ENCODE results near the gene SH3GL3. TPM values are rescaled to one million over a fixed set of nuclear protein-coding genes. Genes with fewer than 3 reads are reported as not detected.
A peak's percentile ranks its signal among the peaks of the same experiment; 100 is the strongest.

SH3GL3 gene
- total RNA-seq, 1 donor: 0.72 TPM

GRCh38 chr15:83436513-83437158, 10.5 kb upstream of the SH3GL3 start:
- Histone ChIP-seq H3K4me3 (ENCODE audit: insufficient read depth, low read length) (no peak overlapping the region), H3K4me1 (ENCODE audit: insufficient read depth, low read length) (no peaks in the 10 kb centered on the region), H3K27ac (ENCODE audit: low read depth, low read length) (no peak overlapping the region), H3K79me2 (ENCODE audit: insufficient read depth, low read length) (no peaks in the 10 kb centered on the region), H3K36me3 (ENCODE audit: insufficient read depth, low read length) (no peaks in the 10 kb centered on the region), H2AFZ (ENCODE audit: low read length) (no peak overlapping the region), H3K27me3 (ENCODE audit: insufficient read depth, low read length) (peaks cover 5% of the 10 kb centered on the region), H3K4me2 (ENCODE audit: insufficient read depth, low read length) (no peak overlapping the region), H3K9me3 (ENCODE audit: low read depth, low read length) (no peaks in the 10 kb centered on the region), H4K20me1 (ENCODE audit: insufficient read depth, low read length) (no peaks in the 10 kb centered on the region)
- peak; percentile 59 for DNase-seq (ENCODE audit: insufficient read length, low spot score, missing footprints)
- peak; percentile 65 for TF ChIP-seq CTCF (IDR thresholded peaks at IDR 0.05; ENCODE audit: extremely low read depth, low read depth, low read length)

- no peak overlapping the region for H3K4me2 ChIP-seq (ENCODE audit: insufficient read depth, low read length)
Measured at GRCh38 chr15:83443076-83443847, 3.9 kb upstream of the SH3GL3 start.

GRCh38 chr15:83444936-83445335, 2.2 kb upstream of the SH3GL3 start:
- Histone ChIP-seq H3K79me2 (ENCODE audit: insufficient read depth, low read length) (no peaks in the 10 kb centered on the region), H2AFZ (ENCODE audit: low read length) (no peak overlapping the region), H4K20me1 (ENCODE audit: insufficient read depth, low read length) (no peaks in the 10 kb centered on the region), H3K4me3 (ENCODE audit: insufficient read depth, low read length) (no peak overlapping the region), H3K4me1 (ENCODE audit: insufficient read depth, low read length) (peaks cover 6% of the 10 kb centered on the region), H3K27ac (ENCODE audit: low read depth, low read length) (no peak overlapping the region), H3K27me3 (ENCODE audit: insufficient read depth, low read length) (peaks cover 25% of the 10 kb centered on the region), H3K9me3 (ENCODE audit: low read depth, low read length) (no peaks in the 10 kb centered on the region), H3K36me3 (ENCODE audit: insufficient read depth, low read length) (no peaks in the 10 kb centered on the region), H3K4me2 (ENCODE audit: insufficient read depth, low read length) (no peak overlapping the region)
- no peak for TF ChIP-seq CTCF (IDR thresholded peaks at IDR 0.05; ENCODE audit: extremely low read depth, low read depth, low read length)
- DNase-seq (ENCODE audit: insufficient read length, low spot score, missing footprints): no peak

More at GRCh38 chr15:83443076-83443847, 3.9 kb upstream of the SH3GL3 start:
- Histone ChIP-seq H3K9me3 (ENCODE audit: low read depth, low read length) (no peaks in the 10 kb centered on the region), H2AFZ (ENCODE audit: low read length) (no peak overlapping the region), H4K20me1 (ENCODE audit: insufficient read depth, low read length) (no peaks in the 10 kb centered on the region), H3K36me3 (ENCODE audit: insufficient read depth, low read length) (no peaks in the 10 kb centered on the region), H3K4me3 (ENCODE audit: insufficient read depth, low read length) (no peak overlapping the region), H3K27me3 (ENCODE audit: insufficient read depth, low read length) (peaks cover 17% of the 10 kb centered on the region), H3K4me1 (ENCODE audit: insufficient read depth, low read length) (peaks cover 6% of the 10 kb centered on the region), H3K79me2 (ENCODE audit: insufficient read depth, low read length) (no peaks in the 10 kb centered on the region), H3K27ac (ENCODE audit: low read depth, low read length) (no peak overlapping the region)
- no peak for DNase-seq (ENCODE audit: insufficient read length, low spot score, missing footprints)
- no peak for TF ChIP-seq CTCF (IDR thresholded peaks at IDR 0.05; ENCODE audit: extremely low read depth, low read depth, low read length)

- DNase-seq (ENCODE audit: insufficient read length, low spot score, missing footprints): no peak
- no peak for TF ChIP-seq CTCF (IDR thresholded peaks at IDR 0.05; ENCODE audit: extremely low read depth, low read depth, low read length)
- H3K79me2 ChIP-seq (ENCODE audit: insufficient read depth, low read length): no peaks in the 10 kb centered on the region
- no peaks in the 10 kb centered on the region for H4K20me1 ChIP-seq (ENCODE audit: insufficient read depth, low read length)
- no peak overlapping the region for H3K4me2 ChIP-seq (ENCODE audit: insufficient read depth, low read length)
- no peaks in the 10 kb centered on the region for H3K9me3 ChIP-seq (ENCODE audit: low read depth, low read length)
- H2AFZ ChIP-seq (ENCODE audit: low read length): no peak overlapping the region
- H3K27me3 ChIP-seq (ENCODE audit: insufficient read depth, low read length): peaks cover 25% of the 10 kb centered on the region
- peaks cover 6% of the 10 kb centered on the region for H3K4me1 ChIP-seq (ENCODE audit: insufficient read depth, low read length)
- H3K36me3 ChIP-seq (ENCODE audit: insufficient read depth, low read length): no peaks in the 10 kb centered on the region
- H3K27ac ChIP-seq (ENCODE audit: low read depth, low read length): no peak overlapping the region
- no peak overlapping the region for H3K4me3 ChIP-seq (ENCODE audit: insufficient read depth, low read length)
Measured at GRCh38 chr15:83445643-83446042, 1.5 kb upstream of the SH3GL3 start.
